Measurements from ENCODE around the gene AGPAT1.

DNA sequence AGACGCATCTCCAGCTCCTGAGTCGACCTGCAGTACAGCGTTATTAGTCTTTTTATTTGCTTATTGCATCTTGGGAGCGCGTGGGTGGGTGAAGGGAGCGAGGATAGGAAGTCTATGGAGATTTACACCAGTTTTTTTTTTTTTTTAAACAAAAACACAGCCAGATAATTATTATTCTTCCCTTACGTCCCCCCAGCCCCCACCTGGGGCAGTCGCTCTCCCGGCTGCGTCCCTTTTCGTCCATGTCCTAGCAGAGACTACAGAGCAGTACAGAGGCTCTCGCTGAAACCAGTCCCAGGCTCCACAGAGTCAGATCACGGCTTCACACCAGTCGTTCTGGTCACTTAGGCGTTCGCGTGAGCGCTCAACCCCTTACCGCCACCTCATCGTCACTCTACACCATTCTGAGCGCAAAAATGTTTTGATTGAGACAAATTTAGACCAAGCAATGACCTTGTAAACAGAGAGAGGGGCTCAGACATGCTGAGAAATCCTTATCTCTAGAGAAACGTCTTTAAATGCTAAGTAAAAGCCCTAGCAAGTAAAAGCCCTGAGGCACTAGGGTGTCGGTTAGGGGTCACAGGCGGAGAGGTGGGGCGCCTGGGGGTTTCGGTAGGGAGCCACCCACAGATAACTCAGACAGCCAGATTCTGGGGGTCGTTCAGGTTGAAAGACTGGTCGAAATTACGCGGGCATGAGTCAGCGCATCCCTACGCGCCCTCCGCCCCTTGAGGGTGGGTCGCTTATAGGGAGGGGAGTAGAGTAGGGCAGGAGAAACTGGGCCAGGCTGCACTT lies 22.9 kb downstream of the AGPAT1 start:
- TF ChIP-seq POLR2A (IDR thresholded peaks at IDR 0.05), result no peak
- TF ChIP-seq CTCF (IDR thresholded peaks at IDR 0.05 in 4 of 5, conservative IDR thresholded peaks at IDR 0.05 in 1 of 5), result no peak
